RCC 7860 (cell line): ENCODE measurements around the gene GALP.
"Not testable (repeated sequence)": the region's sequence is repeated elsewhere in the genome, so short reads cannot be mapped to it uniquely, and the experiment has no call there.

Experiments
- DNase-seq: peaks from one replicate; pipeline ENCODE4 v3.0.0-alpha.2; 2015; ENCODE audit warnings: low spot score
- FAIRE-seq: peaks from 2 replicates; lab custom pipeline; 2012; peaks lifted over from hg19 to GRCh38; lab: Jason Lieb, UNC

GALP gene

GRCh38 chr19:56177564-56178243 lies 1.9 kb downstream of the GALP start:
- DNase-seq (no peak), FAIRE-seq (no peak)

- no peak for FAIRE-seq
- no peak for DNase-seq
Observed at GRCh38 chr19:56189785-56190184, 14.0 kb downstream of the GALP start.

DNA sequence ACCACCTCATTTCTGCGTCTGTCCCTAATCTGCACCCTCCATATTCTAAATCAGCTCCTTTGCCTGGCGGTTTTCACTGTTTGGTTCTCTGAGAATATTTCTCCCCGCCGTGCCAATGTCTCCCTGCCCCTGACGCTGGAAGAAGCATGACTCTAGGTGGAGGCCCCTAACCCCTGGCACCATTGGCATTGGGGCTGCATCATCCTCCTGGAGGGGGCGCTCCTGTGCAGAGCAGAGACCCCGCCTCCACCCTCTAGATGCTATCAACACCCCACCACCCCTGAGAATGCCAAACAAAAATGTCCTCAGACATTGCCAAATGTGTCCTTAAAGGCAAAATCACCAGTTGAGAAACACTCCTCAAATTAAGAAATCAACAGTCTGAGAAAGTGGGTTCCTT lies 15.3 kb downstream of the GALP start:
- FAIRE-seq (no peak), DNase-seq (no peak)

DNA sequence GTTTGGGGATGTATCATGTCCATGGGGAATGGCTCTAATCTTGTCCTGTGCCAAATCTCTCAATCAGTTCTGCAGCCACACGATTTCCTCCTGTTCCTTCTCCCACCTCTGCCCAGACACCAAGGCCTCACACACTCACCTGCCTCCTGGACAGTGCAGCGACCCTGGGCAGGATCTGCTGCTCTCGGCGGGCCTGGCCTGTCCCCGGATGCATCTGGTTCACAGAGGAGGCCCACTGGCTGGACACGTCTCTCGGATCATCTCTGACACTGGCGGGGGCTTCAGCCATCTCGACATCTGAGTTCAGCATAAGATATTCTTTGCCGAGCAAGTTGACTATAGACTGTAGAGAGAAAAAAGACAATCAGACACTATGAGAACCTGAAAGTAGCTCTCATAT lies 15.9 kb downstream of the GALP start:
- no peak for DNase-seq
- no peak for FAIRE-seq

DNA sequence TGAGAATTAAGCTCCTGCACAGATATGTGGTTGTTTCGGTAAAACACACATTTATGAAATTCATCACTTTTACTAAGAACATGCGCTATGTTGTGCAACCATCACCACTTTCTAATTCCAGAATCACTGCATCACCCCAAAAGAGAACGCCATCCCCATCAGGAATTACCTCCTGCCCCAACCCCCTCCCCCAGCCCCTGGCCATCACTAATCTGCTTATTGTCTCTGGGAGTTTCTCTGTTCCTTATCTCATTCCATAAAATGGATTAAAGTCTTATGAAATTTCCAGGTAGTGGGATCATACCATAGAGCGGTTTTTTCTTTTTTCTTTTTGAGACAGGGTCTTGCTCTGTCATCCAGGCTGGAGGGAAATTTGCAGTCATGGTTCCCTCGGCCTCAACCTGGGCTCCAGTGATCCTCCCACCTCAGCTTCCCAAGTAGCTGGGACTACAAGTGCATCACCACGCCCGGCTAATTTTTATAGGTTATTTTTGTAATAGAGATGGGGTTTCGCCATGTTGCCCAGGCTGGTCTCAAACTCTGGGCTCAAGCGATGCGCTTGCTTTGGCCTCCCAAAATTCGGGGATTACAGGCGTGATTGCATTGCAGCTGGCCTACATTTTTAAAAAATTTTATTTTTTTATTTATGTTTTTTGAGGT lies 18.3 kb downstream of the GALP start:
- FAIRE-seq (no peak), DNase-seq (no peak)

DNA sequence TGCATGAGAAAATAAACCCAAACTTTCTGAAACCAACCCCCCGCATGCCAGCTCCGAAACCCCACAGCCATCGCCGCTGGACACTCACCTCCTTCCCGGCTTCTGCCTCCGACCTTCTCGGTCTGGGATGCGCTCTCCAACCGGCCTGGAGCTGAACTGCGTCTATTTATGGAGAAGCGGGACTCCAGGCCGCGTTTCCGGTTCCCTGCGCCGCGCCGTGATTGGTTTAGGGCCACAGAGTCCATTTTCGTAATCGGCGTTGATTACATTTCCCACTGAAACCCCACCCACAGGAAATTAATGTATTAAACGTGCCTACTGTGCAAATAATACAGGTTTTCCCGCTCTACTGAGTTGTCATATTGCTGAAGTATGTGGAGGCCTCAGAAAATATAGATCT lies 21.8 kb downstream of the GALP start, which contains the start of gene ZSCAN5B:
Gene ZSCAN5B (minus strand): TSS at position 138 of the 400 bp plus-strand sequence. CDS start 4,731 bp downstream, outside the sequence.
- not testable (repeated sequence) for DNase-seq, FAIRE-seq

- DNase-seq (no peak), FAIRE-seq (no peak)
Observed at GRCh38 chr19:56199687-56200086, 23.9 kb downstream of the GALP start.

- DNase-seq, result no peak
- FAIRE-seq, result no peak
Observed at GRCh38 chr19:56201973-56202372, 26.2 kb downstream of the GALP start, which contains the start of gene ZSCAN5C. ZSCAN5C (plus strand) TSS chr19:56202273; CDS start chr19:56205914, 3,641 bp downstream.

DNA sequence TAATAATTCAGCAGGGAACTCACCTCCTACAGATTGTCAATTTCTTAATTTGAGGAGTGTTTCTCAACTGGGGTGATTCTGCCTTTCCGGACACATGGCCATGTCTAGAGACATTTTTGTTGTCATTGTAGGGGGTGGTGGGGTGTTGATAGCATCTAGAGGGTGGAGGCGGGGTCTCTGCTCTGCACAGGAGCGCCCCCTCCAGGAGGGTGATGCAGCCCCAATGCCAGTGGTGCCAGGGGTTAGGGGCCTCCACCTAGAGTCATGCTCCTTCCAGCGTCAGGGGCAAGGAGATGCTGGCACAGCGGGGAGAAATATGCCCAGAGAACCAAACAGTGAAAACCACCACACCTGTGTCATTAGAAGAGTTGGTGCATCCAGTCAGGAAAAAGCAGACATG lies 31.8 kb downstream of the GALP start:
- FAIRE-seq, DNase-seq: not testable (repeated sequence)

GRCh38 chr19:56209091-56209490 lies 33.3 kb downstream of the GALP start:
- DNase-seq (no peak), FAIRE-seq (no peak)

DNA sequence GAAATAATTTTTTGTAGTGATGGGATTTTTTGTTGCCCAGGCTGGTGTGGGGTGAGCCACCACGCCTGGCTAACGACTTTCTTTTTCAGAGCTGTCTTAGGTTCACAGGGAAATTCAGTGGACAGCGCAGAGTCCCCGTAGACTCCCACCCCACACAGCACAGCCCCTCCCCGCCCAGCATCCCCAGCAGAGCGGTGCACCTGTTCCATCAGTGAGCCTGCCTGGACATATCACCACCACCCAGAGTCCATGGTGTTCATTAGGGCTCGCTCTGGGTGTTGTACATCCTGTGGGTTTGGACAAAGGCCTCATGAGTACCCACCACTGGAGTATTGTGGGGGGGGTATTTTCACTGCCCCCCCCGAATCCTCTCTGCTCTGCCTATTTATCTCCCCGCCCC lies 34.2 kb downstream of the GALP start:
- FAIRE-seq, DNase-seq: not testable (repeated sequence)

GRCh38 chr19:56211718-56212117 lies 35.9 kb downstream of the GALP start:
- DNase-seq, result no peak
- no peak for FAIRE-seq

DNA sequence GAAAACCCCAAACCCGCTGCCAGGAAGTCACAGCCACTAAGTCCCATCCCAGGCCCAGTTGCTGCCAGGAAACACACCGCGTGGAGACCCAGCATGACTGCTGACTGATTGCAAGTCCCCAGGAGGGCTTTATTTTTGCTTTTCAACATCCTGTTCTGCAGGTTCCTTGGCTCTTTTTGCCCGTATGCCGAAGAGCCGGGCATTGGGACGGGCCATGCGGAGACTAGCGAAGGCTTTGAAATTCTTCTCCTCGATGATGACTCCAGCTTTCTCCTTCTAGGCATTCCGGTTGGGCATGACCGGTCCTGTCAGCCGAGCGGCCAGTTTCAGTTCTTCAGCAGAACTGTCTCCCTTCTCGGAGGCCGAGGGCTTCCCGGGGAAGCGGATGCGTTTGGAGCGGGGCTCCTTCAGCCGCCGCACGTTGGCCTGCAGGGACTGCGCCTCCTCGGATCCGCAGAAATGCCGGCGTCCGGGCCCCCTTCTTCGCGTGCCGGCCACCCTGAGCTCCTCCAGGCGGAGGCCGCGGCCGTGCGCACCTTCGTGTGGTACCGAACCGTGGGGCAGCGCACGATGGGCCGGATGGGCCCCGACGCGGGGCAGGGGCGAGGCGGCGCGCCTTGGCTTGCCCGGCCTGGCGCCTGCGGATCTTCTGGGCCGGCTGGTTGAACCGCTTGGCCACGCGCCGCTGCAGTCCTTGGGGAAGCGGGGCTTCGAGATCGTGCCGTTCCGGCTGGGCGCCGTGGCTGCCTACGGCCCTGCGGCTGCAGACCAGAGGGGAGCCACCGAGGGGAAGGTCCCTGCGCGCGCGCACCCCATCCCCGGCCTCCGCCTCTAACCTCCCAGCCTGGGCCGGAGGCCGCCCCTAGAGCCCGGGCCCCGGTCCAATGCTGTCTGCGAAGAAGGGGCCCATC lies 41.5 kb downstream of the GALP start:
- FAIRE-seq (no peak), DNase-seq (no peak)

DNA sequence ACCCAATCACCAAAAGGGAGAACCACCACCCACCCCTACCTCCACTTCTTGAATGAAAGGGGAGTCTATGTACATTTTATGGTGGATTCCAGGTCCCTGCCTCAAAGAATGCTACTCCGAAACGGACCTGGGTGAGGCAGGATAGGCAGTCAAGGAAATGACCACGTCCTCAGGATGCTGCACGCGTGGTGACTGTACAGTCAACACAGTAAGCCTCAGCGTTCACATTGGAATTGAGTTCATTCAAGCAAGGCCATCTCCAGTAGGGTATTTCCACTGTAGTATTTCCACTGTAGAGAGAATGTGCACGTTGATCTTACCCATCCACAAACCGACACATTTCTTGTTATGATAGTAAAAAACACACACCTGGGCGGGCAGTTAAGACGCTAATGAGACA lies 43.2 kb downstream of the GALP start:
- DNase-seq (no peak), FAIRE-seq (no peak)

DNA sequence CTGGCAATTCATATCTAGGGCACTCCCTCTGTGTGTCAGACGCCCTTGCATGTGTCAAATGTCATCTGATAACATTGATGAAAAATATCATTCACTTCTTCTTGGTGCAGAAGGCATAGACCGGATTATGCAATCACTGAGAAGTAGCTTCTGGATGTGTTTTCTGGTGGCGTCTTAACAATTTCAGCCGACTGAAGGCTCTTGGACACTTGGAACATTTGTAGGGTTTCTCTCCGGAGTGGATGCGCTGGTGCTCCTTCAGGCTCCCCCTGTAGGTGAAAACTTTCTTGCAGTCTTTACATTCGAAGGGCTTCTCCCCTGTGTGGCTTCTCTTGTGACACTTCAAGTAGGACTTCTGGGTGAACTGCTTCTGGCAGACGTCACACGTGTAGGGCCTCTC lies 45.6 kb downstream of the GALP start:
- not testable (repeated sequence) for DNase-seq, FAIRE-seq

DNA sequence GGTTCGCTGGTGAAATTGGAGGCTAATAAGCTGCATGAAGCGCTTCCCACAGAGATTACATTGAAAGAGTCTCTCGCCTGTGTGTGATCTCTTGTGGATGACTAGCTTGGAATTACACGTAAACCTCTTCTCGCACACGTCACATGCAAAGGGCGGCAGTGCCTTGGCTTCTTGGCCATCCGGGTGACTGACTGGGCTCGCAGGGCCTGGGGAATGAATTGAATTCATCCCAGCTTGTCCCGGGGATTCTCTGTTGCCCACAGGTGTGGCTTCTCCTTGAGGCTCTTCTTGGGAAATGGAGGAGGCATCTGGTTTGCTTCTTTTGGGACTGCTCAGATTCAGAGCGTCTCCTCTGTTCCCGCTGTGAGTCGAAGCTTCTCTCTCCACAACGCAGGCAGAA lies 46.0 kb downstream of the GALP start:
- DNase-seq, result no peak
- FAIRE-seq, result no peak

- FAIRE-seq (no peak), DNase-seq (no peak)
Observed at GRCh38 chr19:56222901-56223300, 47.1 kb downstream of the GALP start.

DNA sequence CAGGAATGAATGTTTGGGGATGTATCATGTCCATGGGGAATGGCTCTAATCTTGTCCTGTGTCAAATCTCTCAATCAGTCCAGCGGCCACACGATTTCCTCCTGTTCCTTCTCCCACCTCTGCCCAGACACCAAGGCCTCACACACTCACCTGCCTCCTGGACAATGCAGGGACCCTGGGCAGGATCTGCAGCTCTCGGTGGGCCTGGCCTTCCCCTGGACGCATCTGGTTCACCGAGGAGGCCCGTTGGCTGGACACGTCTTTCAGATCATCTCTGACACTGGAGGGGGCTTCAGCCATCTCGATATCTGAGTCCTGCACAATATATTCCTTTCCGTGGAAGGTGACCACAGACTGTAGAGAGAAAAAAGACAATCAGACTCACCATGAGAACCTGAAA lies 47.7 kb downstream of the GALP start:
- FAIRE-seq (no peak), DNase-seq (no peak)
